Measurements from ENCODE around the gene GPD1. TPM values are rescaled to one million over a fixed set of nuclear protein-coding genes. Genes with fewer than 3 reads are reported as not detected.
"Not testable (repeated sequence)": the region's sequence is repeated elsewhere in the genome, so short reads cannot be mapped to it uniquely, and the experiment has no call there.

GPD1 gene
- total RNA-seq, 1 donor from 2014 or later = not detected

GRCh38 chr12:50073206-50073605 lies 30.6 kb upstream of the GPD1 start:
- no peak for DNase-seq (ENCODE audit: extremely low read depth, low read depth, low spot score)

GRCh38 chr12:50073712-50074111 lies 30.1 kb upstream of the GPD1 start:
- DNase-seq (ENCODE audit: extremely low read depth, low read depth, low spot score) = no peak

- no peak for DNase-seq (ENCODE audit: extremely low read depth, low read depth, low spot score)
These were observed 28.6 kb upstream of the GPD1 start for GRCh38 chr12:50074936-50075807.

GRCh38 chr12:50075808-50076170 lies 28.0 kb upstream of the GPD1 start:
- no peak for DNase-seq (ENCODE audit: extremely low read depth, low read depth, low spot score)

GRCh38 chr12:50077099-50077498 lies 26.7 kb upstream of the GPD1 start:
- no peak for DNase-seq (ENCODE audit: extremely low read depth, low read depth, low spot score)

DNA sequence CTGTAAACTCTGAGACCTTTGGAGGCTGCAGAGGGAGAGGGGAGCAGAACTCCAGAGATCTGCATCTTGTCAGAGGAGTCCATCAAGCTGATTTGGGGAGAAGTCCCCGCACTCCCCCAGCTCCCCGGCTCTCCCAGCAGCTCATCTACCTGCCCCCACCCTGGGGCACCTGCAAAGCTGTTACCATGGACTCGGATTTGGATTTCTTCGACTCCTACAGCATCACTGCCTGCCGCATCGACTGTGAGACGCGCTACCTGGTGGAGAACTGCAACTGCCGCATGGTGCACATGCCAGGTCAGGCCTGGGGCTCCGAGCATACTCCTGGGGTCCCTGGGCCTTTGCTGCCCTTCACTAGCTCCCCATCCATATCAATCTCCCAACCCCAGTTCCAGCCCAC lies 25.5 kb upstream of the GPD1 start:
- no peak for DNase-seq (ENCODE audit: extremely low read depth, low read depth, low spot score)

DNA sequence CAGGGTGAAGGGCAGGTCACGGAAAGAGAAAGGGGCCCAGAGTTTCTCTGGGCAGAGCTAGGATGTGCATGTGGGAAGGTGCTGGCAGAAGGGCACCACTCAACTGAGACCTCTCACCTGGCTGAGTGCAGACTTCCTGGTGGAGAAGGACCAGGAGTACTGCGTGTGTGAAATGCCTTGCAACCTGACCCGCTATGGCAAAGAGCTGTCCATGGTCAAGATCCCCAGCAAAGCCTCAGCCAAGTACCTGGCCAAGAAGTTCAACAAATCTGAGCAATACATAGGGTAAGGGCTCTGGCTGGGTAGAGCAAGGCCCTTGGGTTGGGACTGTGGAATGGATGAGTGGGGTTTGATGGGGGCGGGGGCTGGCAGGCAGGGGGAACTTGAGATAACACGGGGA lies 24.0 kb upstream of the GPD1 start:
- no peak for DNase-seq (ENCODE audit: extremely low read depth, low read depth, low spot score)

DNA sequence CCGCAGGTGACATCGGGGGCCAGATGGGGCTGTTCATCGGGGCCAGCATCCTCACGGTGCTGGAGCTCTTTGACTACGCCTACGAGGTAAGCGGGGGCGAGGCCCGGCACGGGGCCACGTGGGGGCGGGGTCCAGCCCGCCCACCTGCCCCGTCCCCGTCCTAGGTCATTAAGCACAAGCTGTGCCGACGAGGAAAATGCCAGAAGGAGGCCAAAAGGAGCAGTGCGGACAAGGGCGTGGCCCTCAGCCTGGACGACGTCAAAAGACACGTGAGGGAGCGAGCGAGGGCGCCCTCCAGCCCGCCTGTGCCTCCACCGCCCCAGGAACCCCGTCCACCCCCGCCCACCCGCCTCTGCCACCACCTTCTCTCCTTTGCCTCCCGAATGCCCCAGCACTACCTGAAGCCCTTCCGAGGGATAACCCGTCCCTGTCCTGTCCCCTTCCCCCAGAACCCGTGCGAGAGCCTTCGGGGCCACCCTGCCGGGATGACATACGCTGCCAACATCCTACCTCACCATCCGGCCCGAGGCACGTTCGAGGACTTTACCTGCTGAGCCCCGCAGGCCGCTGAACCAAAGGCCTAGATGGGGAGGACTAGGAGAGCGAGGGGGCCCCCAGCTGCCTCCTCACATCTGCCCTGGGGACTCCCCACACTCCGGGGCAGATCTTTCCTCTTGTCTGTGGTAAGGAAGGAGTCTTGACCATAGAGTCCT lies 22.6 kb upstream of the GPD1 start:
- no peak for DNase-seq (ENCODE audit: extremely low read depth, low read depth, low spot score)

- no peak for DNase-seq (ENCODE audit: extremely low read depth, low read depth, low spot score)
These were observed 21.2 kb upstream of the GPD1 start for GRCh38 chr12:50082644-50083043.

DNA sequence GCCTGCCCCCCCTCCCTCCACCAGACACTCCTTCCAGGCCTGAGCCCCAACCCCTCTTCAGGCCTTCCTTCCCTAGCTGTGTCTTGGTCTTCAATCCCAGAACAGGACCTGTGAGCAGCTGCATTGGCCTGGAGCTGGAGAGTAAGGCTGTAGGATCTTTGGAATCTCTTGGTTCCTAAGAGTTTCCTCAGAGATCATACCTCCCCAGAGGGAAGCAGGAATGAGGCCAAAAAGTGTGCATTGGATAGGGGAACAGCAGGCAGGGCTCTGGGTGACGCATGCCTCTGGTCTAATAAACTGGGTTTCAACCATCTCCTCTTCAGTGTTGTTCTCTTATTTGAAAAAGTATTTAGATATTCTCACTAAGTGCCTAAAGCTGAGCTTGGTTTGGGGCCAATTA lies 20.5 kb upstream of the GPD1 start:
- no peak for DNase-seq (ENCODE audit: extremely low read depth, low read depth, low spot score)

GRCh38 chr12:50084409-50084774 lies 19.4 kb upstream of the GPD1 start:
- DNase-seq (ENCODE audit: extremely low read depth, low read depth, low spot score) = not testable (repeated sequence)

DNA sequence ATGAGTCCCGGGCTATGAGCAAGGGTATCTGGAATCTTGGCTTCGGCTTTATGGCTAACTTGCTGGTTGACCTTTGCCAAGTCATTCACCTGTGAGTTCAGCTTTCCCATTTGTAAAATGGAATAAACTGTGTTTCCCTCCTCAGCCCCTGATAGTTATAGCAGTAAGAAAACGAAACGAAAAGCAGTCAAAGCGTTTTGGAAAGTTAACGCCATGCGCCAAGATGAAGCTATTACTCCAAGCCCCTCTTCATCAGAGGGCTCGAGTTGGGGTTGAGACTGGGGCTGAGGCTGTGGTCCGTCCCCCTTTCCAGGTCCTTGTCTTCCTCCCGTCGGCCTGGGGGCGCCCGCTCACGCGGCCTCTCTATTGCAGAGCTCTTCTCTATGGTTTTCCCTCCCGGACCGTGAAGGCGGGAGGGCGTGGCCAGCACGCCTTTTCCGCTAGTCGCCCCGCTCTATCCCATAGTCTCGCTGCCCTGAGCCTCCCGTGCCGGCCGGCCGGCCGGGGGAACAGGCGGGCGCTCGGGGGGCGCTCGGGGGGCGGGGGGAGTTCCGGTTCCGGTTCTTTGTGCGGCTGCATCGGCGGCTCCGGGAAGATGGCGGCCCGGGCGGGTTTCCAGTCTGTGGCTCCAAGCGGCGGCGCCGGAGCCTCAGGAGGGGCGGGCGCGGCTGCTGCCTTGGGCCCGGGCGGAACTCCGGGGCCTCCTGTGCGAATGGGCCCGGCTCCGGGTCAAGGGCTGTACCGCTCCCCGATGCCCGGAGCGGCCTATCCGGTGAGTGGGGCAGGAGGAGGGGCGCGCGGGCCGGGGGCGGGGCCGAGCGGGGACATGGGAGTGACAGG lies 18.8 kb upstream of the GPD1 start, which contains the start of gene SMARCD1:
Gene SMARCD1, plus strand, starts transcription at position 568 of the 840 bp plus-strand sequence. Its CDS starts 28 bp downstream, at position 596.
- no peak for DNase-seq (ENCODE audit: extremely low read depth, low read depth, low spot score)

DNA sequence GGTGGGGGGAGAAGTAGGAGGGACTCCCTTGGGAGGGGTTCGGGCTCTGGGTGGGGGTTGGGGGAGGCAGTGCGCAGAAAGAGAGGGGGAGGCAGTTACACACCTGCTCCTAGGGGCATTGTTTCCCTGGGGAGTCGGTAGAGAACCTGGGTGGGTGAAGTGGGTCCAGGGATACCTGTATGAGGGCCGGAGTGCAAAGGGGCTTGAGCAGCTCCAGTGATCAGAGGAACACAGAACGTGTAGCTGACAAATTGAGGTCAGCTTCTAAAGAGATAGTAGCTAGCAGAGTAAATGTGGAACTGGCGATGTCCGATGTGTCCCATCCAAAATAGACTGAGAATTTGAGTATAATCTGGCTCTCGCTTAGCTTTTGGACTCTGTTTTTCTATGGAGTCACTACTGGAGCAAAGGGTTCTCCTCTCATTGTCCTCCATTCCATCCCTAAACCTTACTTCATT lies 18.2 kb upstream of the GPD1 start:
- DNase-seq (ENCODE audit: extremely low read depth, low read depth, low spot score) = no peak

DNA sequence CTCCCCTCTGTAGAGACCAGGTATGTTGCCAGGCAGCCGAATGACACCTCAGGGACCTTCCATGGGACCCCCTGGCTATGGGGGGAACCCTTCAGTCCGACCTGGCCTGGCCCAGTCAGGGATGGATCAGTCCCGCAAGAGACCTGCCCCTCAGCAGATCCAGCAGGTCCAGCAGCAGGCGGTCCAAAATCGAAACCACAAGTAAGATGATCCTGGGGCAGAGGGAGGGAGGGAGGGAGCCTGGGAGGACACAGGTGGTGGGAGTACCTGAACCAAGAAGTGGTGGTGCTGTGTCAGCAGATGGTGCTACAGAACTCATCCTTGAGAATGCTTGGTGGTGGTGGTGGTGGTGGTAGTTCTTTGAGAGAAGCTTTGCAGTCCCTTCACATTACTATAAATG lies 17.7 kb upstream of the GPD1 start:
- no peak for DNase-seq (ENCODE audit: extremely low read depth, low read depth, low spot score)

DNA sequence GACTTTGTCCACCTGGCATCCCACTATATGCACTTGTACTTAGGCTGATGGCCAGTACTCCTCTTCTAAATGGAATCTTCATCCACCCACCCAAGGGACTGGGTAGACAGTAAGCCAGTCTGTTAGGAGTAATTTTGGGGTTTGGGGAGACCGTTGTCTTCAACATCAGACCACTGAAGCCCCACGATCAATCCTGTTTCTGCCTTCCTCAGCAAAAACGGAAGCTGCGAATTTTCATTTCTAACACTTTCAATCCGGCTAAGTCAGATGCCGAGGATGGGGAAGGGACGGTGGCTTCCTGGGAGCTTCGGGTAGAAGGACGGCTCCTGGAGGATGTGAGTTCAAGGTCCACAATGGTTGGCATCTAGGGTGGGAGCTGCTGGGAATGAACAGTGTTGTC lies 16.7 kb upstream of the GPD1 start:
- no peak for DNase-seq (ENCODE audit: extremely low read depth, low read depth, low spot score)

DNA sequence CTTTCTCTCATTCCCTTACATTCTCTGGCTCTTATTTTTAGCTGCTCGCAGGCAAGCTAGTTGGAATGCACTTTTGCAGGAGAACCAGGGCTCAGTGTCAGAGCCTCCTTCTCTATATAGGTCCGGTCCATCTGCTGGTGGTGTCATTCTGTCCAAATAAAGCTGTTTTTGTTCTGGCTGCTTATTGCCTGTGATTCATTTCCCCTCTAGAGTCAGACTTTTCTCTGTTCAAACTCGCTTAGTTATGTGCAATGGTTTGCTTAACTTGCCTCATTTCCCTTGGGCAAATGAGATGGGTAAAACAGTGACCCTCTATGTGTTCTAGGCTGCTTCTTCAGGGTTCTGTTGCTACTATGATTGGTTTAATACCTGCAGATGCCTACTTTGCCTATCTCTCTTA lies 15.8 kb upstream of the GPD1 start:
- DNase-seq (ENCODE audit: extremely low read depth, low read depth, low spot score) = peak; percentile 64

- DNase-seq (ENCODE audit: extremely low read depth, low read depth, low spot score) = no peak
These were observed 15.1 kb upstream of the GPD1 start for GRCh38 chr12:50088577-50089335.

DNA sequence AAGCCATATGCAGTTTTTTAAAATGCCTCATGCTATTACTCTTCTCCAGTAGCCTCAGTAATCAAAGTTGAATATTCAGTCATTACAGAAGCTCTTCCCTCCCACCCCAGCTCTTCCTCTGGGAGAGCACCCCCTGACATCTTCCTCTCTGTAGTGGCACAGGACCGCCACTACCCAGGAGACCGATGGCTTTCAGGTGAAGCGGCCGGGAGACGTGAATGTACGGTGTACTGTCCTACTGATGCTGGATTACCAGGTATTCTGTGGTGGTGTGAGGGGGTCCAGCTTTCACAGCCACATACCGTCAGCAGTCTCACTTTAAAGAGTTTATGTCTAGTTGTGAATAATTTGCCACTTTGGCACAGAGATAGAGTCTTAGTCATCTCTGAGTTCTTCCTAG lies 14.1 kb upstream of the GPD1 start:
- DNase-seq (ENCODE audit: extremely low read depth, low read depth, low spot score) = no peak

DNA sequence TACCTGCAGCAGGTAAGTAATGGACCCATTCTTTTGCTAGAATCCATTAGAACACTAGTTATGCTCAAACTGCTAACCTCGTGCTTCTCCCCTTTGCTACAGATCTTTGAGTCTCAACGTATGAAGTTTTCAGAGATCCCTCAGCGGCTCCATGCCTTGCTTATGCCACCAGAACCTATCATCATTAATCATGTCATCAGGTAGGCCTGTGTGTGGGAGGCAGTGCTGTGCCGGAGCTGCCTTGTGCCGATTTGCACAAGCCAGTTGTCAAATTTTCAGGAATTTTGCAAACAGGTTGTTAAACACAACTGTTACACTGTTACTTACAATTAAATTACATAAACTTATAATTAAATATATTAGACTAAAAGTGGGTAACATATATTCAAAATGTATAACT lies 13.4 kb upstream of the GPD1 start:
- no peak for DNase-seq (ENCODE audit: extremely low read depth, low read depth, low spot score)

DNA sequence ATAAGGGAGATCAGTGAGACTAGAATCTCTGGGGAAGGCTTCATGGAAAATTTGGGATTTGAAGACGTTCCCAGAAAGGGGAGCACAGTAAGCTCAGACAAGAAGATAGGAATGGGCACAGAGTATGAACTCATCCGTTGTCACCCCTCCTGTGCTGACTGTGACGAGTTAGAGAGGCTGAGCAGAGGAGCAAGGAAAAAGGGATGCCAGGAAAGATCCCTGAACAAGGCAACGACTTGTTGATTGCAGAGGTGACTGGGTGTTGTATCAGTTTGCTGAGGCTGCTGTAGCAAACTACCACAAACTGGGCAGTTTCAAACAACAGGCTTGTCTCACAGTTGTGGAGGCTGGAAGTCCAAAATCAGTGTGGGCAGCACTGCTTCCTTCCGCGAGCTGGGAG lies 5.9 kb upstream of the GPD1 start:
- no peak for DNase-seq (ENCODE audit: extremely low read depth, low read depth, low spot score)

Data from glomerular endothelial cell (primary cell).